Endothelial cell of umbilical vein (primary cell): ENCODE results near the gene CARS1. TPM values are rescaled to one million over a fixed set of nuclear protein-coding genes. Genes with fewer than 3 reads are reported as not detected.
"Not testable (repeated sequence)": the region's sequence is repeated elsewhere in the genome, so short reads cannot be mapped to it uniquely, and the experiment has no call there.

Source experiments
- BruUV-seq: library from RNA; stranded (reverse); fragments of 400-500 nt; replicated peaks from 2 replicates; lab custom pipeline; 2021; lab: Mats Ljungman, UMichigan
- CTCF ChIA-PET: fragments of 300-600, 350-600 bp; sonication (Branson Sonifier 250); formaldehyde crosslinking; loops from one replicate; lab custom pipeline; 2021; ENCODE audit warnings: antibody characterized with exemption, inconsistent platforms; lab: Charles Lee
- POLR2A ChIA-PET: fragments of 300-600, 350-600 bp; sonication (Branson Sonifier 250); formaldehyde crosslinking; loops from one replicate; lab custom pipeline; 2021; ENCODE audit warnings: antibody characterized with exemption, inconsistent platforms; lab: Charles Lee
- DNase-seq: peaks from one replicate; pipeline ENCODE4 v3.0.0-alpha.2; 2011; ENCODE audit warnings: low read depth, low spot score
- FAIRE-seq: peaks from 2 replicates; lab custom pipeline; 2011; peaks lifted over from hg19 to GRCh38; lab: Jason Lieb, UNC
- H2AFZ ChIP-seq: 2 replicates; pipeline ENCODE4 v1.6.0; 2012; ENCODE audit warnings: low read depth, low read length, control low read depth, inconsistent platforms
- H3K27ac ChIP-seq: 2 replicates; pipeline ENCODE4 v1.5.1; 2011; ENCODE audit warnings: low read depth, mild to moderate bottlenecking, control low read depth, low read length, moderate library complexity; ENCODE audit not compliant: insufficient read depth
- H3K27me3 ChIP-seq, 2 experiments: 2 replicates each; pipeline versions ENCODE4 v1.6.0 to v1.6.1; 2011; ENCODE audit warnings: low read length in 2 of 2, mixed read lengths in 1 of 2; ENCODE audit not compliant: control insufficient read depth in 2 of 2, insufficient read depth in 2 of 2
- H3K36me3 ChIP-seq, 2 experiments: 2 replicates in 1 of 2; 3 replicates in 1 of 2; pipeline ENCODE4 v1.5.1; 2011; ENCODE audit warnings: low read length in 2 of 2, mild to moderate bottlenecking in 1 of 2, moderate library complexity in 1 of 2; ENCODE audit not compliant: control insufficient read depth in 2 of 2, insufficient read depth in 2 of 2; ENCODE audit errors: extremely low read depth in 1 of 2
- H3K4me1 ChIP-seq: 3 replicates; pipeline ENCODE4 v1.5.1; 2011; ENCODE audit warnings: mild to moderate bottlenecking, low read length; ENCODE audit not compliant: control insufficient read depth, insufficient read depth; ENCODE audit errors: extremely low read depth
- H3K4me2 ChIP-seq: 2 replicates; pipeline ENCODE4 v1.6.1; 2011; ENCODE audit warnings: low read length, control low read depth, mixed read lengths; ENCODE audit not compliant: insufficient read depth
- H3K4me3 ChIP-seq, 3 experiments: fragments of 200-600 bp in 1 of 3; sonication (generic), shearing (Covaris generic) in 1 of 3; replicated peaks in 1 of 3; 2 replicates each; pipeline ENCODE4 v1.5.1; 2011 to 2016; ENCODE audit warnings: control low read depth in 3 of 3, low read length in 3 of 3, mild to moderate bottlenecking in 2 of 3, inconsistent platforms in 1 of 3, low read depth in 1 of 3, moderate library complexity in 1 of 3; ENCODE audit not compliant: insufficient read depth in 1 of 3
- H3K79me2 ChIP-seq: 2 replicates; pipeline ENCODE4 v1.6.0; 2012; ENCODE audit warnings: low read length, inconsistent platforms; ENCODE audit not compliant: control insufficient read depth, insufficient read depth
- H3K9ac ChIP-seq: replicated peaks from 2 replicates; pipeline ENCODE3; 2011; ENCODE audit warnings: low read length, control low read depth; ENCODE audit not compliant: insufficient read depth; ENCODE audit errors: extremely low read depth
- H3K9me1 ChIP-seq: replicated peaks from 3 replicates; pipeline ENCODE4 v1.6.0; 2011; ENCODE audit warnings: mild to moderate bottlenecking, low read length; ENCODE audit not compliant: control insufficient read depth, insufficient read depth; ENCODE audit errors: extremely low read depth
- H3K9me3 ChIP-seq: replicated peaks from 2 replicates; pipeline ENCODE4 v1.5.1; 2012; ENCODE audit warnings: low read length, inconsistent platforms; ENCODE audit not compliant: control insufficient read depth, insufficient read depth
- H4K20me1 ChIP-seq: replicated peaks from 2 replicates; pipeline ENCODE3; 2011; ENCODE audit warnings: mild to moderate bottlenecking, low read length; ENCODE audit not compliant: control insufficient read depth, insufficient read depth; ENCODE audit errors: extremely low read depth
- dilution Hi-C: fragments of 300-500 bp; cut with MboI; formaldehyde crosslinking; loops from one replicate; pipeline ENCODE4 v1.15.0; 2019; ENCODE audit warnings: low sequenced_read_pairs; ENCODE audit not compliant: extremely low pct_ligation_motif_present
- intact Hi-C: fragments of 100-400 bp; cut with micrococcal nuclease; formaldehyde crosslinking; loops from one replicate; pipeline ENCODE4 v1.10.0; 2022
- polyA plus RNA-seq, 4 experiments: library from polyadenylated mRNA; depleted of rRNA in 3 of 4; stranded (reverse) in 3 of 4; unstranded in 1 of 4; fragments of >200 nt; gene quantifications; 2 replicates each; pipeline versions ENCODE4 v1.2.1 to v1.2.3, GENCODE V29; 2011 to 2012; ENCODE audit warnings: missing spikeins in 1 of 4
- total RNA-seq: library from RNA; stranded (reverse); gene quantifications from 2 replicates; pipeline ENCODE4 v1.2.3, GENCODE V29; 2021

Gene CARS1
- total and polyA plus RNA-seq, 2 donors (not counting 3 experiments of a cell fraction or from before 2014, with no cell fraction given), result 43.5 to 66.2 TPM

GRCh38 chr11:3064709-3065108 lies 7.5 kb upstream of the CARS1 start:
- CTCF ChIA-PET, H3K27me3 ChIP-seq, H3K4me2 ChIP-seq, H4K20me1 ChIP-seq, H3K27ac ChIP-seq, H3K4me1 ChIP-seq, BruUV-seq, H3K9me3 ChIP-seq, POLR2A ChIA-PET, dilution Hi-C loops, DNase-seq, H3K36me3 ChIP-seq, intact Hi-C loops, H3K9me1 ChIP-seq, H3K4me3 ChIP-seq, H3K79me2 ChIP-seq, H2AFZ ChIP-seq, H3K9ac ChIP-seq, FAIRE-seq: not testable (repeated sequence)

- H2AFZ ChIP-seq, H3K4me1 ChIP-seq, POLR2A ChIA-PET, DNase-seq, FAIRE-seq, H3K4me3 ChIP-seq, H3K9me3 ChIP-seq, H3K27me3 ChIP-seq, intact Hi-C loops, H3K36me3 ChIP-seq, H3K79me2 ChIP-seq, H3K27ac ChIP-seq, H3K4me2 ChIP-seq, H4K20me1 ChIP-seq, H3K9ac ChIP-seq, H3K9me1 ChIP-seq, dilution Hi-C loops, BruUV-seq: not testable (repeated sequence)
- CTCF ChIA-PET, result interaction anchor here (1.2 kb wide), 1 partner anchor 28 kb away, joined by 7 read pairs; no protein-coding TSS in a partner anchor
Measured at GRCh38 chr11:3063876-3064275, 6.7 kb upstream of the CARS1 start.

GRCh38 chr11:3063432-3063831 lies 6.2 kb upstream of the CARS1 start:
- intact Hi-C loops, result not testable (repeated sequence)

More at GRCh38 chr11:3063432-3063831, 6.2 kb upstream of the CARS1 start:
- H3K9me1 ChIP-seq, H3K4me1 ChIP-seq, DNase-seq, H3K36me3 ChIP-seq, H3K27ac ChIP-seq, H3K4me2 ChIP-seq, H3K9me3 ChIP-seq, dilution Hi-C loops, H3K4me3 ChIP-seq, FAIRE-seq, H3K79me2 ChIP-seq, H4K20me1 ChIP-seq, H2AFZ ChIP-seq, H3K9ac ChIP-seq, POLR2A ChIA-PET, H3K27me3 ChIP-seq, BruUV-seq: not testable (repeated sequence)
- CTCF ChIA-PET, result interaction anchor here (1.2 kb wide), 1 partner anchor 28 kb away, joined by 7 read pairs; no protein-coding TSS in a partner anchor
